ENCODE data around the gene CATSPERE. TPM values are rescaled to one million over a fixed set of nuclear protein-coding genes. Genes with fewer than 3 reads are reported as not detected.
"Not testable (repeated sequence)": the region's sequence is repeated elsewhere in the genome, so short reads cannot be mapped to it uniquely, and the experiment has no call there.

The CATSPERE gene
- polyA plus RNA-seq, 1 experiment: 0.36 TPM

DNA sequence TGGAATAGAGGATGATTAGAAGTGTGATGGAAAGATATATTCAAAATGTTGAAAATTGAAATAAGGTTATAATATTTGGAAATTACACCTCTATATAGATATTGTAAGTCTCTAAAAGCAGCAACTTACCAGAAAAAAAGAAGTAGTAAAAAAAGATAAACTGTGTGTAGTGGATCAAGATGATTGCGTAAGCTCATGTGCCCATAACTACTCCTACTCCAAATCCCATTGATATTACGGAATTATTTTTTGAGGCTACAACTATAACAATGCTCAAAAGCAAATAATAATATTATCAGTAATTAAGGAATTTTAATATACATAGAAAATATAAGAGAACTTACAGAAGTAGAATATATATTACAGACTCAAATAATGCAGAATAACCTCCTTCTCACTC, 33.6 kb downstream of the CATSPERE start:
- no peaks in the 10 kb centered on the region for H3K27me3 ChIP-seq (ENCODE audit: control insufficient read depth, insufficient read depth, low read length)
- no peaks in the 10 kb centered on the region for H3K9me3 ChIP-seq (ENCODE audit: control insufficient read depth, insufficient read depth, low read length)
- ChIA-PET CTCF (no interaction called here), POLR2A (no interaction called here)
- no peak for DNase-seq (ENCODE audit: low read depth, low spot score)
- no peak overlapping the region for H3K4me3 ChIP-seq (ENCODE audit: low read depth, low read length)
- no peak overlapping the region for H3K27ac ChIP-seq (ENCODE audit: low read depth, low read length)
- TF ChIP-seq, protein P1, sequence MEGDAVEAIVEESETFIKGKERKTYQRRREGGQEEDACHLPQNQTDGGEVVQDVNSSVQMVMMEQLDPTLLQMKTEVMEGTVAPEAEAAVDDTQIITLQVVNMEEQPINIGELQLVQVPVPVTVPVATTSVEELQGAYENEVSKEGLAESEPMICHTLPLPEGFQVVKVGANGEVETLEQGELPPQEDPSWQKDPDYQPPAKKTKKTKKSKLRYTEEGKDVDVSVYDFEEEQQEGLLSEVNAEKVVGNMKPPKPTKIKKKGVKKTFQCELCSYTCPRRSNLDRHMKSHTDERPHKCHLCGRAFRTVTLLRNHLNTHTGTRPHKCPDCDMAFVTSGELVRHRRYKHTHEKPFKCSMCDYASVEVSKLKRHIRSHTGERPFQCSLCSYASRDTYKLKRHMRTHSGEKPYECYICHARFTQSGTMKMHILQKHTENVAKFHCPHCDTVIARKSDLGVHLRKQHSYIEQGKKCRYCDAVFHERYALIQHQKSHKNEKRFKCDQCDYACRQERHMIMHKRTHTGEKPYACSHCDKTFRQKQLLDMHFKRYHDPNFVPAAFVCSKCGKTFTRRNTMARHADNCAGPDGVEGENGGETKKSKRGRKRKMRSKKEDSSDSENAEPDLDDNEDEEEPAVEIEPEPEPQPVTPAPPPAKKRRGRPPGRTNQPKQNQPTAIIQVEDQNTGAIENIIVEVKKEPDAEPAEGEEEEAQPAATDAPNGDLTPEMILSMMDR (IDR thresholded peaks at IDR 0.05; ENCODE audit: low read depth, low read length): no peak

DNA sequence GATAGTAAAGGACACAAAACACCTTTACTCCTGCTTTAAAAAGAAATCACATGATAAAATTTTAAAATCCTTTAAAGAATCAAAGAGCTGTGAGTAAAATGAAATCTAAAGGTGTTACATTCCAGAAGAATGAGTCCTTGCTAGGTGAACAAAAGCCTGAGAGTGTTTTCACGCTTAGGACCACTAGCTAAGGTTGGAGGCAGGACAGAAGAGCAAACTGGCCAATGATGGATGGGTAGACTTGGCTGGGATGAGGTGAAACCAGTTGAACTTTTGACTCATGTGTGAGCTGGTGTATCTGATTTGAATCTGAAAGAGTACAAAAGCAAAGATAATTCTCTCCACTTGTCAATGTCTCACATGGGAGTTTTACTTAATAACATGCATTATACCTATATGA, 35.1 kb downstream of the CATSPERE start:
- no peaks in the 10 kb centered on the region for H3K9me3 ChIP-seq (ENCODE audit: control insufficient read depth, insufficient read depth, low read length)
- POLR2A ChIA-PET: interaction anchor here (0.6 kb wide), 1 partner anchor 526 kb away, joined by 3 read pairs; no protein-coding TSS in a partner anchor
- H3K27me3 ChIP-seq (ENCODE audit: control insufficient read depth, insufficient read depth, low read length): no peaks in the 10 kb centered on the region
- no peak overlapping the region for H3K27ac ChIP-seq (ENCODE audit: low read depth, low read length)
- TF ChIP-seq, protein P1 (IDR thresholded peaks at IDR 0.05; ENCODE audit: low read depth, low read length): no peak
- CTCF ChIA-PET: interaction anchor here (0.6 kb wide), 1 partner anchor 196 kb away, joined by 4 read pairs; no protein-coding TSS in a partner anchor
- DNase-seq (ENCODE audit: low read depth, low spot score): no peak
- H3K4me3 ChIP-seq (ENCODE audit: low read depth, low read length): no peak overlapping the region

DNA sequence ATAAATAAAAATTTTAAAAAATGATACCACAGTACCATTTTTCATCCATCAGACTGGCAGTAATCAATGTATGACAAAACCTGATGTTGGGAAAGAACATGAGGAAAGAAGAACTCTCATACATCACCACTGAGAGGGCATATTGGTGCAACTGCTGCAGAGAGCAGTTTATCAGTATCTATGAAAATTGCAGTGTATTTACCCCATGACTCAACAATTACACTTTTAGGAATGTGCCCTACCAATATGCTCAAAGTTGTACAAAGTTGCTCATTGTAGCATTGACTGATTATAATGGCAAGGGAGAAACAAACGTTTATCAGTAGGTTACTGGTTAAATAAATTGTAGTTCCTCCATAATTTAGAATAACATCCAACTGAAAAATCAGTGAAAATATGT, 36.7 kb downstream of the CATSPERE start:
- Histone ChIP-seq H3K4me3 (ENCODE audit: low read depth, low read length) (no peak overlapping the region), H3K9me3 (ENCODE audit: control insufficient read depth, insufficient read depth, low read length) (no peaks in the 10 kb centered on the region), H3K27ac (ENCODE audit: low read depth, low read length) (no peak overlapping the region), H3K27me3 (ENCODE audit: control insufficient read depth, insufficient read depth, low read length) (no peaks in the 10 kb centered on the region)
- TF ChIP-seq, protein P1 (IDR thresholded peaks at IDR 0.05; ENCODE audit: low read depth, low read length): no peak
- POLR2A ChIA-PET: no interaction called here
- DNase-seq (ENCODE audit: low read depth, low spot score): no peak
- CTCF ChIA-PET: no interaction called here

DNA sequence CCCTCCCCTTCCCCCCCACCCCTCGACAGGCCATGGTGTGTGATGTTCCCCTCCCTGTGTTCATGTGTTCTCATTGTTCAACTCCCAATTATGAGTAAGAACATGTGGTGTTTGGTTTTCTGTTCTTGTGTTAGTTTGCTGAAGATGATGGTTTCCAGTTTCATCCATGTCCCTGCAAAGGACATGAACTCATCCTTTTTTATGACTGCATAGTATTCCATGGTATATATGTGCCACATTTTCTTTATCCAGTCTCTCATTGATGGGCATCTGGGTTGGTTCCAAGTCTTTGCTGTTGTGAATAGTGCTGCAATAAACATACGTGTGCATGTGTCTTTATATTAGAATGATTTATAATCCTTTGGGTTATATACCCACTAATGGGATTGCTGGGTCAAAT, 38.4 kb downstream of the CATSPERE start:
- DNase-seq (ENCODE audit: low read depth, low spot score); H3K27me3 ChIP-seq (ENCODE audit: control insufficient read depth, insufficient read depth, low read length); H3K27ac ChIP-seq (ENCODE audit: low read depth, low read length); H3K9me3 ChIP-seq (ENCODE audit: control insufficient read depth, insufficient read depth, low read length); CTCF ChIA-PET; H3K4me3 ChIP-seq (ENCODE audit: low read depth, low read length); POLR2A ChIA-PET: not testable (repeated sequence)

DNA sequence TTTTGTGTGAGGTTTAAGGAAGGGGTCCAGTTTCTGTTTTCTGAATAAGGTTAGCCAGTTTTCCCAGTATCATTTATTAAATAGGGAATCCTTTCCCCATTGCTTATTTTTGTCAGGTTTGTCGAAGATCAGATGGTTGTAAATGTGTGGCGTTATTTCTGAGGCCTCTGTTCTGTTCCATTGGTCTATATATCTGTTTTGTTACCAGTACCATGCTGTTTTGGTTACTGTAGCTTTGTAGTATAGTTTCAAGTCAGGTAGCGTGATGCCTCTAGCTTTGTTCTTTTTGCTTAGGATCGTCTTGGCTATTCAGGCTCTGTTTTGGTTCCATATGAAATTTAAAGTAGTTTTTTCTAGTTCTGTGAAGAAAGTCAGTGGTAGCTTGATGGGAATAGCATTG, 39.4 kb downstream of the CATSPERE start:
- H3K4me3 ChIP-seq (ENCODE audit: low read depth, low read length); CTCF ChIA-PET; H3K9me3 ChIP-seq (ENCODE audit: control insufficient read depth, insufficient read depth, low read length); POLR2A ChIA-PET; DNase-seq (ENCODE audit: low read depth, low spot score); H3K27me3 ChIP-seq (ENCODE audit: control insufficient read depth, insufficient read depth, low read length); H3K27ac ChIP-seq (ENCODE audit: low read depth, low read length): not testable (repeated sequence)

DNA sequence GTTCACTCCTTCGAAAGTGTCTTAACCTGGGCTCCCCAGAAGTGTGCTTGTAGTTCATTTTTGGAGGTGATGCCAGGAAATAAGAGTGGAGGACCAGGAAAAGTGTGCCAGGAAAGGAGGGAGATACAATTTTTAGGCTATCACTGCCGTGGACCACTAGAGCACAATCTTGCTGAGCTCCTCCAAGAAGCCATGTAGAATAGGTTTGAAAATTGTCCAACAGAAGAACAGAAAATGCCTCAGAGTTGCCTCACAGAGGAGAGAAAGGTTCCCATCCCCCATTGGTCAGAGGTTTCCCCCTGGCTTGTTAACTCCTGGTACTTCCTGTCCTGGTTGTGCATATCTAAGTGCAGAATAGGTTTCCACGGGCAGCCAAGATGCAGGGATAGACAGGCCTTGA, 41.6 kb downstream of the CATSPERE start:
- no peak overlapping the region for H3K27ac ChIP-seq (ENCODE audit: low read depth, low read length)
- no peak overlapping the region for H3K4me3 ChIP-seq (ENCODE audit: low read depth, low read length)
- POLR2A ChIA-PET: no interaction called here
- no peaks in the 10 kb centered on the region for H3K27me3 ChIP-seq (ENCODE audit: control insufficient read depth, insufficient read depth, low read length)
- no peaks in the 10 kb centered on the region for H3K9me3 ChIP-seq (ENCODE audit: control insufficient read depth, insufficient read depth, low read length)
- CTCF ChIA-PET: no interaction called here
- TF ChIP-seq, protein P1 (IDR thresholded peaks at IDR 0.05; ENCODE audit: low read depth, low read length): no peak
- DNase-seq (ENCODE audit: low read depth, low spot score): no peak
